ENCODE results near the gene HTR3C.

DNA sequence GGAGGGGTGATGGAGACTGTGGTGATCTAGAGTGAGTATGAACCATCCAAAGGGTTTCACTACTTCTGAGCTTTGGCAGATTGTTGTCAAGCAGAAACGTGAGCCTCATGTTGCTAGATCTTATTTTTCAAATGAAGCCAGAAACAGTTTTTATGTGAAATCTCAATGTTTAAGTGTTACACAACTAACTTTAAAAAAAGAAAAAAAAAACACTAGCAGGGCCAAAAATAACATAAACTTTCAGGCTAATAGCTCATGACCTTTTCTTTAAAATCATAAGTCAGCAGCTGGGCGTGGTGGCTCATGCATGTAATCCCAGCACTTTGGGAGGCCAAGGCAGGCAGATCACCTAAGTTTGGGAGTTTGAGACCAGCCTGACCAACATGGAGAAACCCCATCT lies 23.4 kb upstream of the HTR3C start:
- TF ChIP-seq, protein P1, sequence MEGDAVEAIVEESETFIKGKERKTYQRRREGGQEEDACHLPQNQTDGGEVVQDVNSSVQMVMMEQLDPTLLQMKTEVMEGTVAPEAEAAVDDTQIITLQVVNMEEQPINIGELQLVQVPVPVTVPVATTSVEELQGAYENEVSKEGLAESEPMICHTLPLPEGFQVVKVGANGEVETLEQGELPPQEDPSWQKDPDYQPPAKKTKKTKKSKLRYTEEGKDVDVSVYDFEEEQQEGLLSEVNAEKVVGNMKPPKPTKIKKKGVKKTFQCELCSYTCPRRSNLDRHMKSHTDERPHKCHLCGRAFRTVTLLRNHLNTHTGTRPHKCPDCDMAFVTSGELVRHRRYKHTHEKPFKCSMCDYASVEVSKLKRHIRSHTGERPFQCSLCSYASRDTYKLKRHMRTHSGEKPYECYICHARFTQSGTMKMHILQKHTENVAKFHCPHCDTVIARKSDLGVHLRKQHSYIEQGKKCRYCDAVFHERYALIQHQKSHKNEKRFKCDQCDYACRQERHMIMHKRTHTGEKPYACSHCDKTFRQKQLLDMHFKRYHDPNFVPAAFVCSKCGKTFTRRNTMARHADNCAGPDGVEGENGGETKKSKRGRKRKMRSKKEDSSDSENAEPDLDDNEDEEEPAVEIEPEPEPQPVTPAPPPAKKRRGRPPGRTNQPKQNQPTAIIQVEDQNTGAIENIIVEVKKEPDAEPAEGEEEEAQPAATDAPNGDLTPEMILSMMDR (IDR thresholded peaks at IDR 0.05), result no peak
- TF ChIP-seq EP300 (IDR thresholded peaks at IDR 0.05), result no peak
